SU-DHL-6 (cell line): ENCODE measurements around the gene MTMR3.

Source experiments
- H2AFZ ChIP-seq: fragments of 200-600 bp; sonication (generic); 2 replicates; pipeline ENCODE4 v1.6.1; 2014; ENCODE audit warnings: low read depth, mild to moderate bottlenecking, moderate library complexity, mixed read lengths, antibody characterized with exemption, low read length; ENCODE audit not compliant: severe bottlenecking
- H3F3A ChIP-seq: fragments of 200-600 bp; shearing (Covaris generic); 2 replicates; pipeline ENCODE4 v1.6.0; 2016; ENCODE audit warnings: antibody characterized with exemption, mild to moderate bottlenecking; ENCODE audit not compliant: insufficient read depth
- H3K27ac ChIP-seq: fragments of 200-600 bp; sonication (generic); 2 replicates; pipeline ENCODE4 v1.5.1; 2016; ENCODE audit warnings: low read depth, mild to moderate bottlenecking, low read length, moderate library complexity, mixed read lengths
- H3K27me3 ChIP-seq: fragments of 200-600 bp; sonication (generic), shearing (Covaris generic); 2 replicates; pipeline ENCODE4 v1.6.0; 2014; ENCODE audit warnings: mild to moderate bottlenecking, low read length
- H3K36me3 ChIP-seq: fragments of 200-600 bp; sonication (generic); 2 replicates; pipeline ENCODE4 v1.6.1; 2014; ENCODE audit warnings: mild to moderate bottlenecking, low read length, mixed read lengths
- H3K4me2 ChIP-seq: fragments of 300-600, 200-600 bp; shearing (Covaris generic), sonication (generic); 2 replicates; pipeline ENCODE4 v1.6.0; 2014; ENCODE audit warnings: low read length, low read depth, mild to moderate bottlenecking; ENCODE audit not compliant: poor library complexity, severe bottlenecking
- H3K4me3 ChIP-seq: fragments of 200-600 bp; sonication (generic); 2 replicates; pipeline ENCODE4 v1.5.1; 2014; ENCODE audit warnings: antibody characterized with exemption, low read length, mild to moderate bottlenecking, mixed read lengths; ENCODE audit not compliant: insufficient read depth, poor library complexity, severe bottlenecking
- H3K79me2 ChIP-seq: fragments of 200-600 bp; sonication (generic); 2 replicates; pipeline ENCODE4 v1.6.1; 2014; ENCODE audit warnings: mild to moderate bottlenecking, low read length, moderate library complexity; ENCODE audit not compliant: insufficient read depth
- H3K9ac ChIP-seq: fragments of 200-600 bp; sonication (generic); 2 replicates; pipeline ENCODE4 v1.7.0; 2014; ENCODE audit warnings: mild to moderate bottlenecking, low read length
- H3K9me2 ChIP-seq: fragments of 200-600 bp; sonication (generic); replicated peaks from 2 replicates; pipeline ENCODE4 v1.6.1; 2014; ENCODE audit warnings: low read length; ENCODE audit not compliant: insufficient read depth
- H3K9me3 ChIP-seq: fragments of 200-600 bp; sonication (generic); 2 replicates; pipeline ENCODE4 v1.6.1; 2014; ENCODE audit warnings: low read length, mixed read lengths; ENCODE audit not compliant: insufficient read depth
- H4K20me1 ChIP-seq: fragments of 200-600 bp; sonication (generic); 2 replicates; pipeline ENCODE4 v1.6.1; 2014; ENCODE audit warnings: low read depth, mild to moderate bottlenecking, antibody characterized with exemption, low read length, moderate library complexity, mixed read lengths
- EZH2phosphoT487 ChIP-seq: fragments of 200-600 bp; sonication (generic), shearing (Covaris generic); conservative IDR thresholded peaks from 2 replicates; pipeline ENCODE4 v1.6.1; 2018; ENCODE audit warnings: mild to moderate bottlenecking, antibody characterized with exemption, low read length, moderate library complexity, mixed read lengths
- TF ChIP-seq, protein P1 (sequence below): fragments of 200-600 bp; sonication (generic); IDR thresholded peaks from one replicate; pipeline ENCODE4 v1.5.1; 2017; ENCODE audit warnings: antibody characterized with exemption, mild to moderate bottlenecking, low read length, moderate library complexity; ENCODE audit not compliant: insufficient read depth, poor library complexity, severe bottlenecking

The MTMR3 gene

DNA sequence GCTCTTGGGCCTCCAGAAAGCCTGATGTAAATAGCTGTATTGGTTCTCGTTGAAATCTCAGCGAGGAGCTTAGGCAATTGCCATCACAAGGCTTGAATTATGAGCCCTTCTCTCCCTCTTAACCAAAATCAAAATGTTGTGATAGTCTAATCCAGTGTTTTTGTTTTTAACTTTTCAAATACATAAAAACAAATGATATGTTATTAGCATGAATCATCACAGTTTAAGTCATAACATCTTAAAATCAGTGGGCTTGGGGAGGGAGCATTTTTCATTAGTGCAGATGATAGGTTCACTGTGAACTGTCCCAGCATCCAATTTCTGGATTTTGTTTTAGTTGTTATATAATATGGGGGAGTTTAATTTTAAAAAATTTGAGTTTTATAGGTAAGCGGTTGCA is 148.4 kb downstream of the MTMR3 start:
- Histone ChIP-seq H3K9me2 (no peaks in the 10 kb centered on the region), H4K20me1 (no peaks in the 10 kb centered on the region)

DNA sequence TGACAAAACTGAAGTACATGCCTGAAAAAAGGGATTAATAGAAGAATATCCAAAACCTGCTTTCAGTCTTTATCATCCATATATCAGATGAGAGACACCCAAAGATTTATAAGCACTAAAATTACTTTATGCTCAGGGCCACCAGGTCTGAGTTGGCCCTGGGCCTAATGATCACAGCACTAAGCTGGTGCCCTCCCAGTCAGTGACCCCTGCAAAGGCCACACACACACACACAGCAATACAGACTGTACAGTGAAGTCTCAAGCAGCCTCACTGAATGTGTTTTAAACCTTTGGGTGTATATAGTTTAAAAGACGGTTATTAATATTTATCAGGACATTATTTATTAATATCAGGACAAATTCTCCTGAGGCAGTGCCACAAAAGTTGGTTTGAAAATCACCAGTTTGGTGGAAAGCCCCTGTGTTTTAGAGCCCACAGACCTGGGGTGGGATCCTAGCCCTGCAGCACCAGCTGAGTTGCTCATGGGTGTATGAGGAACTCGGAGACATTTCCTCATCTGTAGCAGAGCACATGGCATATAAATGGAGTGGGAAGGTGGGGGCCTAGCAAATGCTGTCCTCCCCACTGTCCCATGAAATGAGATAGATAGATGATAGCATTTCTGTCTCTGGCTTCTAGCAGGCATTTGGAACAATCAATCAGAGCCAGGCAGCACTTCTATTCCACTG is 148.9 kb downstream of the MTMR3 start:
- Histone ChIP-seq H3K36me3 (no peaks in the 10 kb centered on the region), H3K79me2 (no peaks in the 10 kb centered on the region), H3K27ac (no peak overlapping the region), H3K9me3 (no peaks in the 10 kb centered on the region), H3F3A (no peaks in the 10 kb centered on the region), H3K4me2 (no peak overlapping the region), H3K9ac (no peak overlapping the region), H3K27me3 (no peaks in the 10 kb centered on the region), H3K9me2 (no peaks in the 10 kb centered on the region), H2AFZ (no peak overlapping the region), H3K4me3 (no peak overlapping the region), H4K20me1 (no peaks in the 10 kb centered on the region)
- TF ChIP-seq, protein P1, sequence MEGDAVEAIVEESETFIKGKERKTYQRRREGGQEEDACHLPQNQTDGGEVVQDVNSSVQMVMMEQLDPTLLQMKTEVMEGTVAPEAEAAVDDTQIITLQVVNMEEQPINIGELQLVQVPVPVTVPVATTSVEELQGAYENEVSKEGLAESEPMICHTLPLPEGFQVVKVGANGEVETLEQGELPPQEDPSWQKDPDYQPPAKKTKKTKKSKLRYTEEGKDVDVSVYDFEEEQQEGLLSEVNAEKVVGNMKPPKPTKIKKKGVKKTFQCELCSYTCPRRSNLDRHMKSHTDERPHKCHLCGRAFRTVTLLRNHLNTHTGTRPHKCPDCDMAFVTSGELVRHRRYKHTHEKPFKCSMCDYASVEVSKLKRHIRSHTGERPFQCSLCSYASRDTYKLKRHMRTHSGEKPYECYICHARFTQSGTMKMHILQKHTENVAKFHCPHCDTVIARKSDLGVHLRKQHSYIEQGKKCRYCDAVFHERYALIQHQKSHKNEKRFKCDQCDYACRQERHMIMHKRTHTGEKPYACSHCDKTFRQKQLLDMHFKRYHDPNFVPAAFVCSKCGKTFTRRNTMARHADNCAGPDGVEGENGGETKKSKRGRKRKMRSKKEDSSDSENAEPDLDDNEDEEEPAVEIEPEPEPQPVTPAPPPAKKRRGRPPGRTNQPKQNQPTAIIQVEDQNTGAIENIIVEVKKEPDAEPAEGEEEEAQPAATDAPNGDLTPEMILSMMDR, result no peak
- TF ChIP-seq EZH2phosphoT487, result no peak

More for the DNA sequence above, 148.4 kb downstream of the MTMR3 start:
- Histone ChIP-seq H3K27me3 (no peaks in the 10 kb centered on the region), H3K4me3 (no peak overlapping the region), H3K9me3 (no peaks in the 10 kb centered on the region), H3K79me2 (no peaks in the 10 kb centered on the region), H3K27ac (no peak overlapping the region), H3F3A (no peaks in the 10 kb centered on the region), H3K4me2 (no peak overlapping the region), H3K36me3 (no peaks in the 10 kb centered on the region), H3K9ac (no peak overlapping the region), H2AFZ (no peak overlapping the region)
- TF ChIP-seq EZH2phosphoT487, result no peak
- TF ChIP-seq, protein P1, result no peak

GRCh38 chr22:30033137-30033536 is 150.2 kb downstream of the MTMR3 start:
- Histone ChIP-seq H4K20me1 (no peaks in the 10 kb centered on the region), H3K9me2 (no peaks in the 10 kb centered on the region), H3K9ac (no peak overlapping the region), H3K4me3 (no peak overlapping the region), H2AFZ (no peak overlapping the region), H3K36me3 (no peaks in the 10 kb centered on the region), H3K4me2 (no peak overlapping the region), H3K27me3 (no peaks in the 10 kb centered on the region), H3K9me3 (no peaks in the 10 kb centered on the region), H3K27ac (no peak overlapping the region), H3F3A (no peaks in the 10 kb centered on the region), H3K79me2 (no peaks in the 10 kb centered on the region)
- TF ChIP-seq, protein P1, result no peak
- TF ChIP-seq EZH2phosphoT487, result no peak
